Activated CD4-positive, alpha-beta memory T cell treated with anti-CD3 and anti-CD28 coated beads, Interleukin-2, amount 10 ng/mL, durations not matched to agents 7 days and 5 days (primary cell): ENCODE results near the gene AMBRA1. TPM values are rescaled to one million over a fixed set of nuclear protein-coding genes. Genes with fewer than 3 reads are reported as not detected.

Experiments used
- CTCF ChIA-PET: fragments of 350-600 bp; sonication (Branson Sonifier 250); formaldehyde crosslinking; loops from one replicate; lab custom pipeline; 2021; ENCODE audit warnings: antibody characterized with exemption, inconsistent platforms; lab: Charles Lee
- POLR2A ChIA-PET: fragments of 350-600 bp; sonication (Branson Sonifier 250); formaldehyde crosslinking; loops from one replicate; lab custom pipeline; 2021; ENCODE audit warnings: antibody characterized with exemption; lab: Charles Lee
- DNase-seq: peaks from one replicate; pipeline ENCODE4 v3.0.0-alpha.2; 2020
- H3K27ac Mint-ChIP-seq: one replicate; pipeline ENCODE4 v1.8.0; 2021; ENCODE audit warnings: mild to moderate bottlenecking, mixed read lengths
- H3K27me3 Mint-ChIP-seq: one replicate; pipeline ENCODE4 v1.8.0; 2021; ENCODE audit warnings: mixed read lengths
- H3K36me3 Mint-ChIP-seq: one replicate; pipeline ENCODE4 v1.8.0; 2021; ENCODE audit warnings: low read depth, mixed read lengths
- H3K4me1 Mint-ChIP-seq: one replicate; pipeline ENCODE4 v1.8.0; 2021; ENCODE audit warnings: mixed read lengths
- H3K4me3 Mint-ChIP-seq: one replicate; pipeline ENCODE4 v1.8.0; 2021; ENCODE audit warnings: mild to moderate bottlenecking, mixed read lengths
- H3K9me3 Mint-ChIP-seq: one replicate; pipeline ENCODE4 v1.8.0; 2021; ENCODE audit warnings: mixed read lengths
- total RNA-seq, 2 experiments: library from RNA; stranded (reverse); gene quantifications; one replicate each; pipeline ENCODE4 v1.2.3, GENCODE V29; 2021

The AMBRA1 gene
- total RNA-seq, 2 experiments from 2014 or later = 34.6 to 35.5 TPM

DNA sequence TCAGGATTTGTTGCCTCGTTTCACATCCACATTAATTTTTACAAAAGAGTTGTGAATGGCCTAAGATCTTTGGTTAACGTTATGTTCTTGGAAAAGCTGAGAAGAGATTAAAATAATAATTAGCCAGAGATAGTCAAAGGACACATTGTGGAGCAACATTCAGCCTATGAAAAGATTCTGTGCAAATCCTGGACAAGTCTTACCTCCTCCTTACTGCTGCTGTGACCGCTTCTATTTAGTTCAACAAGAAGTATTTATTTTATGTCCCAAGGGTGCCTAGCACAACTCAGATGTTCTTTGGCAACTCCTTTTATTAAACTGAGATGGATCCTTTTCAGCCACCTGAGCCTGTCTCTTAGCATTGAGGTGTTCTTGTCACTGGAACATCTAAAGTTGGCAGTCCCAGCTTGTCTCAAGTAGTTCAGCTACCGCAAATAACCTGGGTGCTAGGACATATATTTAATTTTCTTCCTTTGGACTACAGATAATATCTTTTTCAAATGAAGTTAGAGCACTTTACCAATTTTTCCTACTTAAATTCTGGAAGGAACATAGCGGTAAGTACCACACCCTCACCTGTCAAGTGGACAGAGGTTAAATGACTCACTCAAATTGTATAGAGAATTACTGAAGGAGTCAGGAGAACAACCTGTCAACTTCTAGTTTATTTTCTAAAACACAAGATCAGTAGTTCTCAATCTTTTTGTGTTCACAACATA is 121.7 kb downstream of the AMBRA1 start:
- DNase-seq = no peak
- H3K4me3 Mint-ChIP-seq = no peak overlapping the region
- no peaks in the 10 kb centered on the region for H3K9me3 Mint-ChIP-seq
- H3K36me3 Mint-ChIP-seq = peaks cover 5% of the 10 kb centered on the region
- POLR2A ChIA-PET = interaction anchor here (1.0 kb wide), 1 partner anchor 73 kb away, joined by 3 read pairs; no protein-coding TSS in a partner anchor
- no peaks in the 10 kb centered on the region for H3K27me3 Mint-ChIP-seq
- CTCF ChIA-PET = interaction anchor here (1.0 kb wide), 1 partner anchor 18 kb away, joined by 3 read pairs; no protein-coding TSS in a partner anchor
- H3K4me1 Mint-ChIP-seq = peaks cover 37% of the 10 kb centered on the region
- H3K27ac Mint-ChIP-seq = no peak overlapping the region

DNA sequence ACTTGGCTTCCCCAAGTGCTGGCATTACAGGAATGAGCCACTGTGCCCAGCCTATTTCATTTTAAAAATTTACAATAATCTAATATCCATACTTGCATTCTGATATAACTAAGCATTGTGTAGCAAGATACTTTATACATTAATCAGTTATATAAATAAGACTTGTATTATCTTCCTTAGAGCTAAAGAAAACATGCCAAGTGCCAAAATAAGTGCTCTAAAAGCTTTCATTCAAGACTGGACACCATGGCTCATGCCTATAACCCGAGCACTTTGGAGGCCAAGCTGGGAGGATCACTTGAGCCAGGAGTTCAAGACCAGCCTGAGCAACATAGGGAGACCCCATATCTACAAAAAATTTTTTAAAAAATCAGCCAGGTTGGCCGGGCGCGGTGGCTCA is 123.9 kb downstream of the AMBRA1 start:
- Mint-ChIP-seq H3K27ac (no peak overlapping the region), H3K4me1 (peaks cover 15% of the 10 kb centered on the region), H3K4me3 (no peak overlapping the region), H3K9me3 (no peaks in the 10 kb centered on the region), H3K36me3 (no peaks in the 10 kb centered on the region), H3K27me3 (no peaks in the 10 kb centered on the region)
- ChIA-PET POLR2A (no interaction called here), CTCF (interaction anchor here (1.1 kb wide), 1 partner anchor 20 kb away, joined by 3 read pairs; no protein-coding TSS in a partner anchor)
- no peak for DNase-seq

DNA sequence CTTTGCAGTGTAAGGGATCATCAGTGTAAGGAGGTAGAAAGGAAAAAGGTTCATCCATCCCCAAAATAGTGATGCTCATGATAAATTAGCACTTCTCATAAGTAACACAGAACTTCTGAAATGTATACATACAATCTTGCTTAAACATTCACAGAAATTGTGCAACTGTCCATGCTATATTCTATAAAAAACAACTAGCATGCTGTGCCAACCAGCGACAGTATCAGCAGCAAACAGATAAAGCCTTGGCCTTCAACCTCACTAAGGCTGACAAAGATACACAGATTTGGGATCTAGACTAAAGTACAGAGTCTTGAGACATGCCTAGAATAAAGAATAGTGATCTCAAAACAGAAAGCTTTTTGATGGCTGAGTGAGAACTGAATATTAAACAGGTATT is 128.1 kb downstream of the AMBRA1 start:
- H3K9me3 Mint-ChIP-seq = no peaks in the 10 kb centered on the region
- no peaks in the 10 kb centered on the region for H3K36me3 Mint-ChIP-seq
- H3K4me1 Mint-ChIP-seq = no peaks in the 10 kb centered on the region
- H3K4me3 Mint-ChIP-seq = no peak overlapping the region
- POLR2A ChIA-PET = no interaction called here
- no peak for DNase-seq
- no peaks in the 10 kb centered on the region for H3K27me3 Mint-ChIP-seq
- no peak overlapping the region for H3K27ac Mint-ChIP-seq
- CTCF ChIA-PET = no interaction called here

DNA sequence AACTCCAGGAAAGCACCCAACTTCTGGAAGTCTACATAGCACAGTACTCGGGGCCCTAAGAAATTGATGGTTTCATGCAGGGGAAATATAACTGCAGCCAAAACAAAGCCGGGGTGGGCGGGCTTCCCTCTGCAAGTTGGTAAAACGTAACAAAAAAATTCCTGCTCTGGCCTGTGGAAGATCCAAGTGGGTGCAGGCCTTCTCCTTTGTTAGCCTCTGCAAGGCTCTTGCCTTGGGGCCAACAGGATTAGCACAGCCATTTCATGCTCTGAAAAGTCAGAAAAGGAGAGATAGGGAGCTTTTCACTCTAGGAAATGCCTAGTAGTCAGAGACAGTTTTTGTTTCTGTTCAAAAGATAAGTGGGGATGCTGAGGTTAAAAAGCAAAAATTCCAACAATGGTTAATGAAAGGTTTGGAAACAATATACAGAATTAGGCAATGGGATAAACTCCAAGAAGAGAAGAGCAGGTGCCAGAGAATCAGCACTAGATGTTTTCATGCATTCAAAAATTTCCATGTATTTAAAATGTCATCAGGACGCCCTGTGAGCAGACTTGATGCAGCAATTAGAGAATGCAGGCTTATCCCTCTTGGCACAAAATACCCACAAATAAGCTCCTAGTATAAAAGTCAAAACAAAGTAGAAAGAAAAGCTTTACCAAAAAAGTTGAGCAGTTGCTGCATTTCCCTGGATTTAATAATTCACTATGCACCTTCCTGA is 130.0 kb downstream of the AMBRA1 start:
- Mint-ChIP-seq H3K4me3 (no peak overlapping the region), H3K4me1 (no peaks in the 10 kb centered on the region), H3K27ac (no peak overlapping the region), H3K27me3 (no peaks in the 10 kb centered on the region), H3K36me3 (no peaks in the 10 kb centered on the region), H3K9me3 (no peaks in the 10 kb centered on the region)
- ChIA-PET CTCF (no interaction called here), POLR2A (no interaction called here)
- no peak for DNase-seq

DNA sequence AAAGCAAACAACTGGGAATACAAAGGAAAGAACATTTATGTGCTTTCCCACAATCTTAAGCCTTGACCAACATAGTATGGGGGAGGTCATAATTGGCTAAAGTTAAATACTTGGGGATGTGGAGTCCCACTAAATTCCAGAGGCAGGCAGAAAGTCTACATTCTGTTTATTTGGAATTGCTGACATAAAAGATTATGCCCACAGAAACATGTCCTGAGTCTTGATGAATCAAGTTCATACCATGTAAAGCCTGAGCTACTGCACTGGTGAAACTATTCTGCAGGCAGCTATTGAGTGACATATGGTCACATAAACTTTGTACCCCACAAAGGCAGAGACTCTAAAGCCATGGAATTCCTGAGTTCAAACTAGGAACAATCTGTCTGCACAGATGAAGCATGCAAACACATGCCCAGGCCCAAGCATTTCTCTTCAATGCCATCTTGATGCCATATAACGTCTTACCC is 132.3 kb downstream of the AMBRA1 start:
- ChIA-PET CTCF (no interaction called here), POLR2A (no interaction called here)
- H3K4me3 Mint-ChIP-seq = no peak overlapping the region
- no peaks in the 10 kb centered on the region for H3K27me3 Mint-ChIP-seq
- H3K27ac Mint-ChIP-seq = no peak overlapping the region
- no peaks in the 10 kb centered on the region for H3K36me3 Mint-ChIP-seq
- H3K9me3 Mint-ChIP-seq = no peaks in the 10 kb centered on the region
- no peaks in the 10 kb centered on the region for H3K4me1 Mint-ChIP-seq
- no peak for DNase-seq

DNA sequence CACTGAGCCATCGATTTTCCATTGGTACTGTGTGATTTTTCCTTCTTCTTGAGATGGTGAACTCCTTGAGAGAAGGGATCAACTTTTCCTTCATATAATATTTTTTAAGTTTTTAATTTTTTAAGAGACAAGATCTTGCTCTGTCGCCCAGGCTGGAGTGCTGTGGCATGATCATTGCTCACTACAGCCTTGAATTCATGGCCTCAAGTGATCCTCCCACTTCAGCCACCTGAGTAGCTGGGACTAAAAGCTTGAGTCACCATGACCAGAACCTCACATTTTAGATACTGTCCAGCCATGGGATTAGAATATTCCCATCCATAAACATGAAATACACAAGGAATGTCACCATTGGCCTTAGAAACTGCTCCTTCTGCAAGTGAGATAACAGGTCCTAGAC is 135.3 kb downstream of the AMBRA1 start:
- Mint-ChIP-seq H3K36me3 (no peaks in the 10 kb centered on the region), H3K4me1 (peaks cover 7% of the 10 kb centered on the region), H3K27ac (no peak overlapping the region), H3K9me3 (no peaks in the 10 kb centered on the region), H3K27me3 (no peaks in the 10 kb centered on the region), H3K4me3 (no peak overlapping the region)
- ChIA-PET POLR2A (no interaction called here), CTCF (interaction anchor here (0.8 kb wide), 1 partner anchor 220 kb away, joined by 3 read pairs; no protein-coding TSS in a partner anchor)
- DNase-seq = no peak

DNA sequence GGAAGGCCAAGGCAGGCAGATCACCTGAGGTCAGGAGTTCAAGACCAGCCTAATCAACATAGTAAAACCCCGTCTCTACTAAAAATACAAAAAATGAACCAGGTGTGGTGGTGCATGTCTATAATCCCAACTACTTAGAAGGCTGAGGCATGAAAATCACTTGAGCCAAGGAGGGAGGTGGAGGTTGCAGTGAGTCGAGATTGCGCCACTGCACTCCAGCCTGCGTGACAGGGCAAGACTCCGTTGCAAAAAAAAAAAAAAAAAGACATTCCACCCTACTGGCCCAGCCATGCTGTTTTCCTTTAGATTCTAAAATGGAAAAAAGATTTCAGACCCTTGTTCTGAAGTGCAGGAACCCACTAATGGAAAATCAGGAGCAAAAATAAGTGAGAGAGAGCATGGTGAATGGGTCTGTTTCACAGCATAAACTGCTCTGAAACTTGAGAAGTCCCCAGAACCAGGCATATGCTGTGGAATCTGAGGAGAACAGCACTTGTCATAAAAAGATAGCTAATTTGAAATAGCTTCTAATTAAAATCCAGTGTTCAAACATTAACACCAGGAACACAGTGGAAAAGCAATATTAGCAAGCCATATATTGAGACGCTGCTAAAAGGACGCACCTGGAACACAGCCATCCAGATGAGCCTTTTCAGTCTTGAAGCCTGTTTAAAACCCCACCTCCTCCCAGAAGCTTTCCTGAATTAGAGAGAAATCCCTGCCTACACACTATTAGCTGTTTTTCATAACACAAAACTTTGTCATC is 136.0 kb downstream of the AMBRA1 start:
- Mint-ChIP-seq H3K4me3 (no peak overlapping the region), H3K36me3 (no peaks in the 10 kb centered on the region), H3K9me3 (no peaks in the 10 kb centered on the region), H3K4me1 (peaks cover 7% of the 10 kb centered on the region), H3K27me3 (no peaks in the 10 kb centered on the region), H3K27ac (no peak overlapping the region)
- ChIA-PET CTCF (interaction anchor here (0.8 kb wide), 1 partner anchor 220 kb away, joined by 3 read pairs; no protein-coding TSS in a partner anchor), POLR2A (no interaction called here)
- DNase-seq = no peak

DNA sequence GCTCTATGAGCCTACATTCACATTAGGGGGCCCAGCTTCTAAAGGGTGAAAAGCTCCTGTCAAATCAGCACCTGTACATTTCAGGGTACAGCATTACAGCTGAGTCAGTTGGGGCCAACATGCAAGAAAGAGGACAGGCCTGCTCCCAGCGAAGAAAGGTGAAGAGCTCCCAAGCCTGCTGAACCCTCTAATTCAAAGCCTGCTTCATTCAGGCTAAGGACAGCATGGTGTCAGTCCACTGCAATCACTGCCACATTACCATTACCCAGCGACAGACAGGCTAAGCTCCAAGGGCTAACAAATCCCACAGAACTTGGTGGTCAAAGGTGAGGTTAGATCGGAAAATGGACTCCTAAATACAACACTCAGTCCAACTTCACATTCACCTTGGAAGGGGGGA is 136.8 kb downstream of the AMBRA1 start:
- Mint-ChIP-seq H3K27ac (no peak overlapping the region), H3K27me3 (no peaks in the 10 kb centered on the region), H3K4me3 (no peak overlapping the region), H3K36me3 (no peaks in the 10 kb centered on the region), H3K4me1 (peaks cover 7% of the 10 kb centered on the region), H3K9me3 (no peaks in the 10 kb centered on the region)
- ChIA-PET POLR2A (no interaction called here), CTCF (interaction anchor here (0.6 kb wide), 1 partner anchor 122 kb away, joined by 3 read pairs; no protein-coding TSS in a partner anchor)
- no peak for DNase-seq

DNA sequence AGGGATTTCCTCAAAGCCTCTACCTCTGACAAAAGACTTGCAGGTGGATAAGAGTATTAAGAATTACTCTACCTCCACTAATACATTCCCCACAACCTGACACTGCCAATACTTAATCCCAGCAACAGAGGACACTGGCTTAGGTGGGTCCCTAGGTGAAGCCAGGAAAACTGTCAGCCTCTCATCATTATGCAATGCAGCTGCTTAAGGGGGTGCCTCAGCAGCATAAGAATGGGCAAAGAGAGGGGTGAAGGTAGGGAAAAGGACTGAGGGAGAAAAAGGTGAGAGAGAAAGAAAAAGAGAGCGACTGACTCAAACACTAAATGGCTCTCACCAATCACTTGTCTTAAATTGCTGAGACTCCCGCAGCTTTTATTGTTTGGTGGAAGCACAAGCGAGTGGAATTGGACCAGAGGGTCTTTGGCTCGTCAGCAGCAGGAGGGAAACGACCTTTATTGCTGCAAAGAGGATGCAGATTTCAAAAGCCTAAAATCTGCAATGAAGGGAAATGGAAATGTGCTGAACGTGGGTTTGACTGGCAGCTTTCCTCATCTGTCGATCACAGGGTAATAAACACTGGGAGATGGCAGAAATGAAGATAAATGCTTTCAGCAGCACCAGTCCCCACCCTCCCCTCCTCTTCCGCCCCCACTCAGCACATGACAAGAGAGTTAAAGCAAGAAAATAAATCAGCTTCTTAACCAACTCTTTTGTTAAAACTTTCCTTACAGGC is 137.4 kb downstream of the AMBRA1 start:
- ChIA-PET POLR2A (no interaction called here), CTCF (interaction anchor here (0.6 to 1.1 kb wide), 2 partner anchors 34 to 122 kb away, joined by 3 read pairs; no protein-coding TSS in a partner anchor)
- Mint-ChIP-seq H3K9me3 (no peaks in the 10 kb centered on the region), H3K27ac (no peak overlapping the region), H3K4me3 (no peak overlapping the region), H3K36me3 (no peaks in the 10 kb centered on the region), H3K27me3 (no peaks in the 10 kb centered on the region), H3K4me1 (peaks cover 7% of the 10 kb centered on the region)
- no peak for DNase-seq

DNA sequence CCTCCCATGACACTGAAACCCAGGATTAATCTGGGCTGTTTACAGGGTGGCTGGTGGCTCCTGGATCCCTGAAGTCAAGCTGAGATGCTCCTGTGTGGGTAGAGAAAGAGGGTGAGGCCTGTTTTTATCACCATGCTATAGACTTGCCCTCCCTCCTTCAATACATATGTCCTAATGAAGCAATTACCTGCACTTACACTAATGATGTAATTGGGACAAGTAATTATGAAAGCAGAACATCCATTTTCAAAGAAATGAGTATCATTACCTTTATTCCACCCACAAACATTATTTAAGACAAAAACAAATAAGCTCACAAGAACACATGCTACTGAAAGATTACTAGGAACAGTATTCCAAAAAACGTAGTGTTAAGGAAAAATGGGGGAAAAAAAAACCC is 138.0 kb downstream of the AMBRA1 start:
- Mint-ChIP-seq H3K9me3 (no peaks in the 10 kb centered on the region), H3K27ac (no peak overlapping the region), H3K4me3 (no peak overlapping the region), H3K4me1 (peaks cover 7% of the 10 kb centered on the region), H3K27me3 (no peaks in the 10 kb centered on the region), H3K36me3 (no peaks in the 10 kb centered on the region)
- ChIA-PET POLR2A (no interaction called here), CTCF (interaction anchor here (1.1 kb wide), 1 partner anchor 35 kb away, joined by 3 read pairs; no protein-coding TSS in a partner anchor)
- DNase-seq = no peak

DNA sequence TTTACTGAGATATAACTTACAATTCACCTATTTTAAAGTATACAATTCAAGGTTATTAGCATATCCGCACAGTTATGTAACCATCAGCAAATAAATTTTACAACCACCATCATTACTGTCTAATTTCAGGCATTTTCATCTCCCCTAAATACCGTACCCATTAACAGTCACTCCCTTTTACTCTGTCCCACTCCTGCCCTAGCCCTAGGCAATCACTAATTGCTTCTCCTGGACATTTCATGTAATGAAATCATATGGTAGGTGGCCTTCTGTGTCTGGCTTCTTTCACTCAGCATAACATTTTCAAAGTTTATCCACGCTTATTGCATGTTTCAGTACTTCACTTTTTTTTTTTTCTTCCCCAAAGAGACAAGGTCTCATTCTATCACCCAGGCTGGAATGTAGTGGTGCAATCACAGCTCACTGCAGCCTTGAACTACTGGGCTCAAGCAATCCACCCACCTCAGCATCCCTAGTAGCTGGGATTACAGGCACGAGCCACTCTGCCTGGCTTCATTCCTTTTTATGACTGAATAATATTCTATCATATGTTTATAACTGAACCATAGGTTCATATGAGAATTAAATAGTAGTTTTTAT is 140.8 kb downstream of the AMBRA1 start:
- Mint-ChIP-seq H3K9me3 (no peaks in the 10 kb centered on the region), H3K27me3 (no peaks in the 10 kb centered on the region), H3K4me3 (no peak overlapping the region), H3K4me1 (peaks cover 16% of the 10 kb centered on the region), H3K36me3 (peaks cover 3% of the 10 kb centered on the region), H3K27ac (no peak overlapping the region)
- no peak for DNase-seq
- CTCF ChIA-PET = interaction anchor here (1.2 kb wide), 1 partner anchor 76 kb away, joined by 3 read pairs; no protein-coding TSS in a partner anchor
- POLR2A ChIA-PET = no interaction called here

DNA sequence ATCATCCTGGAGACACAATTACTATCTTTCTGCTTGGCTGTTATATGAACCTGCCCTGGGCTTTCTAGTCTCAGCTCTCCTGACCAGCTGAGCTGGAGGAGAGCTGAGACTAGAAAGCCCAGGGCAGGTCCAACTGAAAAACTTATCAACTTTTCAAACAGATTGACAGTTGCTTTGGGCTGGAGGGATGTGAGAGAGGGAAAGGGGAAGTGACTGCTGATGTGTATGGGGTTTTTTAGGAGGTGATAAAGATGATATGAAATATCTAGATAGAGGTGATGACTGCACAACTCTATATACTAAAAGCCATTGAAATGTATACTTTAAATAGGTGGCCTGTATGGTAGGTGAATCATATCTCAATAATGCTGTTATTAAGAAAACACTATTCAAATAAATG is 142.1 kb downstream of the AMBRA1 start:
- peaks cover 18% of the 10 kb centered on the region for H3K4me1 Mint-ChIP-seq
- no peak overlapping the region for H3K27ac Mint-ChIP-seq
- no peak overlapping the region for H3K4me3 Mint-ChIP-seq
- CTCF ChIA-PET = interaction anchor here (1.2 kb wide), 1 partner anchor 77 kb away, joined by 3 read pairs; no protein-coding TSS in a partner anchor
- POLR2A ChIA-PET = interaction anchor here (1.0 kb wide), 1 partner anchor 59 kb away, joined by 3 read pairs; no protein-coding TSS in a partner anchor
- H3K27me3 Mint-ChIP-seq = no peaks in the 10 kb centered on the region
- H3K36me3 Mint-ChIP-seq = peaks cover 3% of the 10 kb centered on the region
- no peak for DNase-seq
- H3K9me3 Mint-ChIP-seq = no peaks in the 10 kb centered on the region
